GM18907 (cell line): ENCODE measurements around the gene USP36.
"Not testable (repeated sequence)": the region's sequence is repeated elsewhere in the genome, so short reads cannot be mapped to it uniquely, and the experiment has no call there.

Experiments used
- ATAC-seq: cut with Tn5 transposase; IDR thresholded peaks from one replicate; pipeline ENCODE4 v1.9.1; 2021; ENCODE audit warnings: mild to moderate bottlenecking, moderate library complexity; ENCODE audit not compliant: unreplicated experiment

Gene USP36

GRCh38 chr17:78873519-78874340 is 33.1 kb upstream of the USP36 start:
- ATAC-seq = no peak

- no peak for ATAC-seq
These were observed 31.9 kb upstream of the USP36 start for GRCh38 chr17:78872486-78872885.

- no peak for ATAC-seq
These were observed 30.0 kb upstream of the USP36 start for GRCh38 chr17:78870621-78871020.

- ATAC-seq = no peak
These were observed 27.8 kb upstream of the USP36 start for GRCh38 chr17:78868391-78868790.

- ATAC-seq = not testable (repeated sequence)
These were observed 26.4 kb upstream of the USP36 start for GRCh38 chr17:78867046-78867445.

GRCh38 chr17:78865682-78866390 is 25.2 kb upstream of the USP36 start:
- ATAC-seq = no peak

GRCh38 chr17:78864117-78864516 is 23.5 kb upstream of the USP36 start:
- no peak for ATAC-seq

- no peak for ATAC-seq
These were observed 21.7 kb upstream of the USP36 start for GRCh38 chr17:78862073-78863023.

- no peak for ATAC-seq
These were observed 20.6 kb upstream of the USP36 start for GRCh38 chr17:78861229-78861628.

- ATAC-seq = no peak
These were observed 18.4 kb upstream of the USP36 start for GRCh38 chr17:78859051-78859450.

- ATAC-seq = no peak
These were observed 16.7 kb upstream of the USP36 start for GRCh38 chr17:78857266-78857665.

- no peak for ATAC-seq
These were observed 15.0 kb upstream of the USP36 start for GRCh38 chr17:78855561-78856165.

GRCh38 chr17:78854508-78854907 is 13.9 kb upstream of the USP36 start:
- ATAC-seq = no peak

- ATAC-seq = no peak
These were observed 13.3 kb upstream of the USP36 start for GRCh38 chr17:78853926-78854394.

- ATAC-seq = no peak
These were observed 12.1 kb upstream of the USP36 start for GRCh38 chr17:78852709-78853121.

GRCh38 chr17:78849026-78849425 is 8.4 kb upstream of the USP36 start:
- ATAC-seq = no peak

- ATAC-seq = no peak
These were observed 6.4 kb upstream of the USP36 start for GRCh38 chr17:78847052-78847451.

GRCh38 chr17:78844301-78845005 is 3.8 kb upstream of the USP36 start:
- no peak for ATAC-seq

GRCh38 chr17:78842881-78843565 is 2.4 kb upstream of the USP36 start:
- ATAC-seq = no peak

- no peak for ATAC-seq
These were observed 159 bp downstream of the USP36 start for GRCh38 chr17:78840530-78840779.
